ENCODE results near the gene PEX5L.
"Not testable (repeated sequence)": the region's sequence is repeated elsewhere in the genome, so short reads cannot be mapped to it uniquely, and the experiment has no call there.

PEX5L gene

DNA sequence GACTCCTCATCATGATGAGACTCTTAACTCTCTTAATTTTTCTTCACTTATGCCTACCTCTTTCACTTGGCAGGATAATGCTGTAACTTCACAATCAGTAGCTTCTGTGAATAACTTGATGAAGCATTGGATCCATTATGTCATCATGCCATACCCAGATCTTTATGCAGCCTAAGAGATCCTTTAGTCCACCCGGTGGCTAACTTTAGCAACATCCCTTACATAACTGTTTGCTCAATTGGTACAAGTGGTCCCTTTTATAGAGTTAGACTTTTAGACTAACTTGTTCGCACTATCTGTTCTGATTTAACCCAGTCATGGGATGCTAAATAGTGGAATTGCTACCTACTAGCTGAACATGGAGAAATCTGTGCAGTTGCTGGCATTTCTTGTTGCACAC is 199.4 kb downstream of the PEX5L start:
- DNase-seq (ENCODE audit: low spot score) = peak; percentile 31

DNA sequence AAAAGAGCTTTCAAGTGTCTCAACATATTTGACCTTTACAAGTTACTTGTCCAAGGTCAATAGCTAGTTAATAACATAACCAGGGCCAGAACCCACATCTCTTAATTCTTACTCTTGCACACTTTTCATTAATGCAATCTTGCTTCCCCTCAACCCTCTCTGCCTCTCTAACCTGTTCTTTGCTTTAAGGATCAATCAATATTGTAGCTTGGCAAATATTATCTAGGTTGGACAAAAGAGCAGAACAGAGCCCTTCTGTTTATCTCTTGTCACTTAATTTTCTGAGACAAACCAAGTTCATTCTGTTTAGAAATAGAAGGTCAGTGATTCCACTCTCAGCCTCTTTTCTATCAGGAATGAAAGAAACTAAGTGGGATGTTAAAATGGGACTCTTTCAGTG is 203.4 kb downstream of the PEX5L start:
- no peak for DNase-seq (ENCODE audit: low spot score)

- no peak for DNase-seq (ENCODE audit: low spot score)
Measured at GRCh38 chr3:179832333-179832854, 204.3 kb downstream of the PEX5L start.

DNA sequence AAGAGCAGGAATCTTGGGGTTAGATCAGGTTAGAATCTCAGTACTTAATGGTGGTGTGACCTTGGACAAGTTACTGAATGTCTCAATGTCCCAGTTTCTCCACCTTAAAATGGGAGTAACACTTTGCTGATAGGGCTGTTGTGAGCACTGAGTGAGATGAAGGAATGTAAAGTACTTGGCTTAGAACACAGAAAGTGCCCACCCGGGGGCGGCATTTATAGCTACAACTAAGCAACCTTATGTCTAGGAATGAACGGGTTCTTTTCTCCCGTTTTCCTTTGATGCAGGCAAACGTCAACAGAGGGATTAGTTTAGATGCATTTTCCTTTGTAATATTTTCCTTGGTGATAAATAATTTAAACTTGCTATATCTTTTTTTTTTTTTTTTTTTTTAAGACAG is 207.3 kb downstream of the PEX5L start:
- DNase-seq (ENCODE audit: low spot score) = no peak

DNA sequence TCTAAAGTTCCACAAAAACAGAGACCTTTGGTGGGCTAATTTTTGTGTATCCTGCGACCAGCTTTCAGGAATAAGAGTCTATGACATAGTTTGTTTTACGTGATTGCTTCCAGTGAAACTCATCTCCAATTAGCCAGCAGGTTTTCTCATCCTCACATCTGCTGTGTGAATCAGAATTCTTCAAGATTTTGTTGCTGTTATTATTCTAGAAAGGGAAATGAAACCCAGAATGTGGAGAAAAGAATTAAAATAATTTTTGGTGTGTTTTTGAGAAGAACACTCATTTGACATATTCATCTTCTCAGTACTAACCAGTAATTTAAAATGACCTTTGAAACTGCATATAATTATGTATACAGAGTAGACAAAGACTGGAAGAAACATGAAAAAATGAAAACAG is 208.0 kb downstream of the PEX5L start:
- no peak for DNase-seq (ENCODE audit: low spot score)

DNA sequence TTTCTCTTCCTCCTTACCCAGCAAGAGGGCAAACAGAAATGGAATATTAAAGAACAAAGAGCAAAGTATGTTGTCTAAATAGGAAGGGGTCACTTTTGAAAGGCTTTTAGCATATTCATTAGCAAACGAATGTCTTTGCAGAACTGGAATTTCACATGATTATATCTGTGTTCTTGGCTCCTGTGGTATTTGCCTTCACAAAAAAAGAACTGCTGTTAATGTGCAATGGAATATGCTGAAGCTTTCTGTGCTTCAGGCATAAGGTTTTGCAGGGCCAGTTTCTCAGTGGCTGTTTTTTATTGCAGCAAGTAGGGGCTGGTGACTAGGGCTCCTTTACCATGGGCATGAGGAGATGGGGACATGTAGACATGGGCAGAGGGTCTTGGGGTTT is 210.5 kb downstream of the PEX5L start:
- DNase-seq (ENCODE audit: low spot score) = no peak

DNA sequence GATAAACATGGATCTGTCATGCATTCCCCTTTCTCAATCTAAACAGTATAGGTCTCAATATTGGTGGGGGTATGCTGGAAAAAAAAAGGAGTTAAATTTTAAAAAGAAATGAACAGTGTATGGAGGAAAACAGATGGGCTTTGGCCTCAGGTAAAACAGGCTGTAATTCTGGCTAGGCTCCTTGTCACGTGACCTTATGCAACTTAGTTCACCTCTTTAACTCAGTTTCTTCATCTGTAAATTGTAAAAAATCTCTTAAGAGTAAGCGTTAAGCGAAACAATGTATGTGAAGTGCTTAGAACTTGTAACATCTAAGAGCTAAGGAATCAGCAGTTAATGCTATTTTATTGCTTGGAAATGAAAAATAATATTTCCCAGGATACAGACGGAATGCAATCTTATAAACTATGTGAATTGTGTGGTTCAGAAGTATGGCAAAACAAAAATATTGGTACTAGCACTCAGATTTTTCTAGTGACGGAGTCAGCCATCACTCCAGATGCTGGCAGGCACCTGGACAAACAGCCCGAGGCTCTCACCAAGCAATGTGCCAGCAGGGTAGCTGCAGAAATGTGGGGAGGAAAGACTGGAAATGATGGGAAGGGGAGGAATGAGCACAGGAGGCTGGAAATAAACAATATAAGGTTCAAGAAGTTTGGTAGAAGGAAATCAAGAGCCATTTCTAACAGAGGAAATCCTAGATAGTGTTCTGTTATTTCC is 211.1 kb downstream of the PEX5L start:
- no peak for DNase-seq (ENCODE audit: low spot score)

- no peak for DNase-seq (ENCODE audit: low spot score)
Measured at GRCh38 chr3:179822296-179822695, 214.4 kb downstream of the PEX5L start.

DNA sequence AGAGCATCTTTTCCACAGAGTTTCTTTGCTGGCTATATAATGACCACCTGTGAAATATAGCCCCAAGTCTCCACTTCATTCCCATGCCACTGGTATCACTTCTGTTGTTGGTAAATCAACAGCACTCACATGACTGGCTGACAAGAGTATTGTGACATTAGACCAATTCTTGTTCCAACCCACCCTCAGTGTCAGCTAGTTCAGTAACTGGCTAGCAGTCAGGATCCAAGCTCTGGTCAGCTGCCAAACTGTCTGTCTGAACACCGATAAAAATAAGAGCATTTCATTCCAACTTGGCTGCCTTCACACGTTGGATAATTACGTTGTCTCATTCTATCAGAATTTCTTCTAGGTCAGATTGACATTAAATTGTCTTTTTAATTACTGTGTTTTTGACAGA is 217.4 kb downstream of the PEX5L start:
- no peak for DNase-seq (ENCODE audit: low spot score)

GRCh38 chr3:179812096-179812382 is 224.7 kb downstream of the PEX5L start:
- no peak for DNase-seq (ENCODE audit: low spot score)

DNA sequence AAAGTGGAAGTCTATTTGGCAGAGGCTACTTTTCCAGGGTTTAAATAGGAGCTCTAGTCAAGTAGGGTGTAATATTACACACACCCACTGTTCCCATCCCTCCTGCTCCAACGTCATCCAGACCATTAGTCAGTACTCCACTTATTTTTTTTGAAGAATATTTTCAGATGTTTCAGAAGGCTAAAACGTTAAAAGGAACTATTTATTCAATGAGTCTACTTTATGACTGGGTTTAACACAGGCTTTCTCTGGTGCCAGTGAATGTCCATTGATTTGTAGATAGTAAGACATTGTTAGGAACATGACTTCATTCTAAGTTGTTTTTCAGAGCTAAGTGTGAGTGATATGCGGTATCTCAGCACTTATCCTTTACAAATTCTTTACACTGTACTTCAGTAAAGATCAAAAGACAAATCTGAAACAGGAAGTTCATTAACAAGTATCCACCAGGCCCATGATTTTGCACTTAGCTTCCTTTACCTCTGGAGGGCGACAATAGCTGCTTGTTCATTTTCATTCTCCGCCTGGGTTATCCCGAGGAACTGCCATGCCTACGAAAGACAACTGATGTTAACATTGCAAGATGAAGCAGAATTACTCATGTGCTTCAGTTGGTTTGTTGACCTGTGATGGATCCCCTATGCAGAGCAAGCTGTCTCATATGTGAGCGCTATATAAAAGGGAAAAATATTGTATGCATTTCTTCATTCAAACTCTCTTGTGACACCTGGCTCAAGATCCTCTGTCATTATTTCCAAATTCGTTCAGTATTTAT is 225.2 kb downstream of the PEX5L start:
- peak; percentile 88 for DNase-seq (ENCODE audit: low spot score)

DNA sequence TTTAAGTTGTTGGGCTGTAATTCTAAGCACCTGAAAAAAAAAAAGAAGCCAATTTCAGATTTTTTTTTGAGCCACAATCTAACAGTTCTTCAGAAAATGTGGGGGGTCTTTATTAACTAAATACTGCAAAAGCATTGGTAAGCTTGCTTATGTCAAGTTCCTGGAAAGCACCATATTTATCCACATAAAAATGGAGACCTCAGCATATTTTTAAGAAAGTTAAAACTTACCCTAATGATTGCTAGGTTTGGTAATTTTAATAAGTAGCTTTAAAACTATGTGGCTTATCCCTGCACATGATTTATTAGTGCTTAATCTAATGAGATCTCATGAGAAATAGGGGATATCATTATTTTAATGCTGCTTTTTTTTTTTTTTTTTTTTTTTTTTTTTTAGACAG is 227.1 kb downstream of the PEX5L start:
- DNase-seq (ENCODE audit: low spot score) = no peak

DNA sequence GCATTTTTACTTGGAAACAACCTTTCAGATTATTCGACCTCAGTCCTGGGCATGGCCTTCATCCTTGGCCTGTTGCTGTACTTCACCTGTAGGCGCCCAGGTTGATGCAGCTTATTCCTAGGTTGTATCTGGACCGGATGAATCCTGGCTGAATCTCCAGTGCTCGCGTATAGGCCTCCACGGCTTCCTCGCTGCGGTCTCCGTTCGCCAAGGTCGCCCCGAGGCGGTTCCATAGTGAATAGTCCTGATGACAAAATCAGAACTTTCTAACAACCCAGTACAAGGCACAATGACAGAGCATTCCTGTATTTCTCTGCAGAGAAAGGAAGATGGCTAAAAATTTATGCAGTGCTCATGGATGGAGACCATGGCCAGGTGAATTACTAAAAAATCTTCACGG is 229.1 kb downstream of the PEX5L start:
- no peak for DNase-seq (ENCODE audit: low spot score)

GRCh38 chr3:179806177-179806576 is 230.6 kb downstream of the PEX5L start:
- no peak for DNase-seq (ENCODE audit: low spot score)

DNA sequence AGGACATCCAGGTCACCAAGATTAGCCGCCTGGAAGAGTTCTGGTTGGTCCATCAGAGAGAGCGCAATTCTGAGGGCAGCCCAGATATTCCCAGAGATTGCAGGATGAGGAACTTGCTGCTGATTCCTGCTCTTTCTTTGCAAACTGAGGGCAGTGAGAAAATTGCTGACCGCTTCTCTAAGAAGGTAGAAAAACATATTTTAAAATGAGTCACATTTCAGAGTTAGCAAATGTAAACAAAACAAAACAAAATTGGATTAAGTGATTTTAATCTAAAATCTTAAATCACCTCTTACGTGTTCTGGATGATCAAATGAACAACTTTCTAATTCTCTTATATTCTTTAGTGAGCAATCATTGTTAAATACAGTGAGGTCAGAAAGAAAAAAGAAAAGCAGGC is 234.9 kb downstream of the PEX5L start:
- DNase-seq (ENCODE audit: low spot score) = no peak

GRCh38 chr3:179801263-179801662 is 235.5 kb downstream of the PEX5L start:
- peak; percentile 11 for DNase-seq (ENCODE audit: low spot score)

- no peak for DNase-seq (ENCODE audit: low spot score)
Measured at GRCh38 chr3:179797192-179797591, 239.5 kb downstream of the PEX5L start.

- DNase-seq (ENCODE audit: low spot score) = no peak
Measured at GRCh38 chr3:179796421-179796820, 240.3 kb downstream of the PEX5L start.

- no peak for DNase-seq (ENCODE audit: low spot score)
Measured at GRCh38 chr3:179794355-179794754, 242.4 kb downstream of the PEX5L start.

DNA sequence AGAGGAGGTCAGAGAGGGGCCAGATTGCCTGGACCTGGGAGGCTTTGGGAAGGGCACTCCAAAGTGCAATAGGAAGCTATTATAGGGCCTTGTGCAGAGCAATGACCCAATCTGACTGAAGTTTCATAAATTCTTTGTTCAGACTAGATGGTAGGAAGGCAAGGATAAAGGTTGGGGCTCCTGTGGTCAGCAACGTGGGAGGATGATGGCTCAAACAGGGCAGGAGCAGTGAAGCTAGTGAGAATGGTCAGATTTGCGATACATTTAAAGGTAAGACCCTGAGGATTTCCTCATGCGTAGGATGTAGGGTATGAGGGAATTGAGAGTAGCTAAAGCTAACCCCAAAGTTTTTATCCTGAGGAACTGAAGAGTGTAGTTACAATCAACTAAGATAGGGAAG is 244.9 kb downstream of the PEX5L start:
- DNase-seq (ENCODE audit: low spot score) = no peak

- no peak for DNase-seq (ENCODE audit: low spot score)
Measured at GRCh38 chr3:179788996-179789395, 247.7 kb downstream of the PEX5L start.

GRCh38 chr3:179782841-179783240 is 253.9 kb downstream of the PEX5L start:
- DNase-seq (ENCODE audit: low spot score) = not testable (repeated sequence)

DNA sequence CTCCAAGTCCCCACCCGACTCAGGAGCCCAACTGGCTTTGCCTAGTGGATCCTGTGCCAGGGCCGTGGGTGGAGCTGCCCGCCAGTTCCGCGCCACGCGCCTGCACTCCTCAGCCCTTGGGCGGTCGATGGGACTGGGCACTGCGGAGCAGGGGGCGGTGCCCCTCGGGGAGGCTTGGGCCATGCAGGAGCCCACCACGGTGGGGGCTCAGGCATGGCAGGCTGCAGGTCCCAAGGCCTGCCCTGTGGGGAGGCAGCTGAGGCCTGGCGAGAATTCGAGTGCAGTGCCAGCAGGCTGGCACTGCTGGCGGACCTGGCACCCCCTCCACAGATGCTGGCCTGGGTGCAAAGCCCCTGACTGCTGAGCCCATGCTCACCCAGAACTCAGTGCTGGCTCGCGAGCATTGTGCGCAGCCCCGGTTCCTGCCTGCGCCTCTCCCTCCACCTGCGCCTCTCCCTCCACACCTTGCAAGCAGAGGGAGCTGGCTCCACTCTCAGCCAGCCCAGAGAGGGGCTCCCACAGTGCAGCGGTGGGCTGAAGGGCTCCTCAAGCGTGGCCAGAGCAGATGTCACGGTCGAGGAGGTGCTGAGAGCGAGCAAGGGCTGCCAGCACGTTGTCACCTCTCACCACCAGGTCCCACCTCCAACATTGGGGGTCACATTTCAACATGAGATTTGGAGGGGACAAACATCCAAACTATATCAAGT is 261.2 kb downstream of the PEX5L start:
- DNase-seq (ENCODE audit: low spot score) = no peak
